ENCODE results near the gene KRTAP5-3. TPM values are rescaled to one million over a fixed set of nuclear protein-coding genes. Genes with fewer than 3 reads are reported as not detected.
A peak's percentile ranks its signal among the peaks of the same experiment; 100 is the strongest.

Gene KRTAP5-3
- total RNA-seq, 2 experiments from 2014 or later = not detected

GRCh38 chr11:1643146-1643690, 35.0 kb upstream of the KRTAP5-3 start:
- H3K27me3 Mint-ChIP-seq = peaks cover 8% of the 10 kb centered on the region
- H3K9me3 Mint-ChIP-seq = no peaks in the 10 kb centered on the region
- TF ChIP-seq, protein P1, sequence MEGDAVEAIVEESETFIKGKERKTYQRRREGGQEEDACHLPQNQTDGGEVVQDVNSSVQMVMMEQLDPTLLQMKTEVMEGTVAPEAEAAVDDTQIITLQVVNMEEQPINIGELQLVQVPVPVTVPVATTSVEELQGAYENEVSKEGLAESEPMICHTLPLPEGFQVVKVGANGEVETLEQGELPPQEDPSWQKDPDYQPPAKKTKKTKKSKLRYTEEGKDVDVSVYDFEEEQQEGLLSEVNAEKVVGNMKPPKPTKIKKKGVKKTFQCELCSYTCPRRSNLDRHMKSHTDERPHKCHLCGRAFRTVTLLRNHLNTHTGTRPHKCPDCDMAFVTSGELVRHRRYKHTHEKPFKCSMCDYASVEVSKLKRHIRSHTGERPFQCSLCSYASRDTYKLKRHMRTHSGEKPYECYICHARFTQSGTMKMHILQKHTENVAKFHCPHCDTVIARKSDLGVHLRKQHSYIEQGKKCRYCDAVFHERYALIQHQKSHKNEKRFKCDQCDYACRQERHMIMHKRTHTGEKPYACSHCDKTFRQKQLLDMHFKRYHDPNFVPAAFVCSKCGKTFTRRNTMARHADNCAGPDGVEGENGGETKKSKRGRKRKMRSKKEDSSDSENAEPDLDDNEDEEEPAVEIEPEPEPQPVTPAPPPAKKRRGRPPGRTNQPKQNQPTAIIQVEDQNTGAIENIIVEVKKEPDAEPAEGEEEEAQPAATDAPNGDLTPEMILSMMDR (IDR thresholded peaks at IDR 0.05) = no peak
- DNase-seq (no peak), ATAC-seq (no peak)
- no peaks in the 10 kb centered on the region for H3K4me1 Mint-ChIP-seq (ENCODE audit: low read depth)
- no peaks in the 10 kb centered on the region for H3K36me3 Mint-ChIP-seq (ENCODE audit: low read depth)
- no peak overlapping the region for H3K27ac Mint-ChIP-seq
- intact Hi-C loops (cut with micrococcal nuclease) = no loop called here
- ChIA-PET CTCF (interaction anchor here (8.2 kb wide), 1 partner anchor 8 kb away, joined by 86 read pairs; no protein-coding TSS in a partner anchor), POLR2A (no interaction called here)
- H3K4me3 Mint-ChIP-seq = no peak overlapping the region

DNA sequence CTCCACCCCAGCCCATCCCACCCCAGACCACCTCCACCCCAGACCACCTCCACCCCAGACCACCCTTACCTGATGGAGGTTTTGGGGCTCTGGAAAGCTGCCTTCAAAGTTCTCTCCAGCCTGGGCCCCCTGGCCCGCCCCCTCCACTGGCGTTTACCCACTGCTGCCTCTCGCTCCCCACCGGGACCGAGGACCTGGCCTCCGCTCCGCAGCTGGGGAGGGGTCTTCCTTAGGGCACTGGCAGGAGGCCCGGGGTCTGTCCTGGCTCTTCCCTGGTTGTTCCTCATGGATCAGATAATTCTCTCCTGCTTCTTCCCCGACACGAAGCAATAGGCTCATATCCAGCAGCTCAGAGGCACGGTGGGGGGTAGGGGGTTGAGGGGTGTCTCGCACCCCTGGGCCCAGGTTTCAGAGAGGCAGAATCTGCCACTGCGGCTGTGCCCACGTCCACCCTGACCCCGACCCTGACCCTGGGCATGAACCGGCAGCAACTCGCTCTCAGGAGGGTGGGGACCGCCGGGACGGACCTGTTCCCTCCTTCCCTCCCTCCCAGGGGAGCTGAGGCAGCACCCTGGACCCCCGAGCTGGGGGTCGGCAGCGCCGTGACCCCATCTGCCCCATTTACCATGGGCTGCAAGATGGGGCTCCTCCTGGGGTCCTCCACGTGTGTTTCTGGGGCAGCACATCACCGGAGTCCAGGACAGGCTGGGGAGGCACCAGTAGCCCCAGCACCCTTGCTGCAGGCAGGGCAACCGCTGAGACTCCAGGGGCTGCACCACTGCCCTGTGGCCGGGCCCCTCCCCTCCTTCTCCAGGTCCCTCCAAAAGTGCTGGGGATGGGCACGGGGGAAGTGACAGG, 34.3 kb upstream of the KRTAP5-3 start:
- H3K4me3 Mint-ChIP-seq = no peak overlapping the region
- intact Hi-C loops (cut with micrococcal nuclease) = no loop called here
- ATAC-seq (no peak), DNase-seq (no peak)
- TF ChIP-seq, protein P1 (IDR thresholded peaks at IDR 0.05) = no peak
- POLR2A ChIA-PET = interaction anchor here (0.6 kb wide), 1 partner anchor 111 kb away, joined by 3 read pairs; no protein-coding TSS in a partner anchor
- H3K9me3 Mint-ChIP-seq = no peaks in the 10 kb centered on the region
- no peak overlapping the region for H3K27ac Mint-ChIP-seq
- H3K27me3 Mint-ChIP-seq = peaks cover 8% of the 10 kb centered on the region
- H3K36me3 Mint-ChIP-seq (ENCODE audit: low read depth) = no peaks in the 10 kb centered on the region
- no peaks in the 10 kb centered on the region for H3K4me1 Mint-ChIP-seq (ENCODE audit: low read depth)
- CTCF ChIA-PET = interaction anchor here (8.2 kb wide), 1 partner anchor 9 kb away, joined by 86 read pairs; no protein-coding TSS in a partner anchor

- ChIA-PET POLR2A (no interaction called here), CTCF (interaction anchor here (0.7 to 8.2 kb wide), 14 partner anchors 10 to 503 kb away, joined by 3 to 86 read pairs (median 8); partner anchors contain the start of gene KRTAP5-5)
- Mint-ChIP-seq H3K4me3 (no peak overlapping the region), H3K27ac (no peak overlapping the region), H3K4me1 (ENCODE audit: low read depth) (no peaks in the 10 kb centered on the region), H3K27me3 (peaks cover 9% of the 10 kb centered on the region), H3K9me3 (no peaks in the 10 kb centered on the region), H3K36me3 (ENCODE audit: low read depth) (no peaks in the 10 kb centered on the region)
- intact Hi-C loops (cut with micrococcal nuclease) = no loop called here
- TF ChIP-seq, protein P1 (IDR thresholded peaks at IDR 0.05) = no peak
- DNase-seq (no peak), ATAC-seq (no peak)
Observed at GRCh38 chr11:1641096-1641495, 32.8 kb upstream of the KRTAP5-3 start.

- Mint-ChIP-seq H3K36me3 (ENCODE audit: low read depth) (no peaks in the 10 kb centered on the region), H3K4me3 (no peak overlapping the region), H3K4me1 (ENCODE audit: low read depth) (no peaks in the 10 kb centered on the region), H3K9me3 (no peaks in the 10 kb centered on the region), H3K27ac (no peak overlapping the region), H3K27me3 (peaks cover 9% of the 10 kb centered on the region)
- ATAC-seq (peak; percentile 42), DNase-seq (peak; percentile 26)
- TF ChIP-seq, protein P1 (IDR thresholded peaks at IDR 0.05) = peak; percentile 95
- POLR2A ChIA-PET = no interaction called here
- intact Hi-C loops (cut with micrococcal nuclease) = no loop called here
- CTCF ChIA-PET = interaction anchor here (0.6 to 8.2 kb wide), 26 partner anchors 9 to 504 kb away, joined by 3 to 86 read pairs (median 5); partner anchors contain the start of gene KRTAP5-5
Observed at GRCh38 chr11:1640076-1640946, 32.0 kb upstream of the KRTAP5-3 start.

Measured in activated CD8-positive, alpha-beta T cell treated with anti-CD3 and anti-CD28 coated beads for 36 hours (primary cell).